Stimulated activated naive CD8-positive, alpha-beta T cell treated with anti-CD3 and anti-CD28 coated beads, Interleukin-15, Interleukin-2, amounts not matched to agents 100 ng/mL and 50 ng/mL, for 24 hours (primary cell): Measurements from ENCODE around the gene CNTNAP4.

Source experiments
- H3K27ac Mint-ChIP-seq: one replicate; pipeline ENCODE4 v1.8.0; 2021; ENCODE audit warnings: mild to moderate bottlenecking, mixed read lengths
- H3K27me3 Mint-ChIP-seq: one replicate; pipeline ENCODE4 v1.8.0; 2021; ENCODE audit warnings: mixed read lengths
- H3K36me3 Mint-ChIP-seq: one replicate; pipeline ENCODE4 v1.8.0; 2021; ENCODE audit warnings: low read depth, mixed read lengths
- H3K4me1 Mint-ChIP-seq: one replicate; pipeline ENCODE4 v1.8.0; 2021; ENCODE audit warnings: low read depth, mixed read lengths
- H3K4me3 Mint-ChIP-seq: one replicate; pipeline ENCODE4 v1.8.0; 2021; ENCODE audit warnings: mild to moderate bottlenecking, mixed read lengths
- H3K9me3 Mint-ChIP-seq: one replicate; pipeline ENCODE4 v1.8.0; 2021; ENCODE audit warnings: mixed read lengths

CNTNAP4 gene

GRCh38 chr16:76466871-76467270, 189.7 kb downstream of the CNTNAP4 start:
- no peak overlapping the region for H3K4me3 Mint-ChIP-seq
- H3K9me3 Mint-ChIP-seq: peaks cover 8% of the 10 kb centered on the region
- no peaks in the 10 kb centered on the region for H3K36me3 Mint-ChIP-seq
- H3K27ac Mint-ChIP-seq: no peak overlapping the region
- H3K27me3 Mint-ChIP-seq: no peaks in the 10 kb centered on the region
- no peaks in the 10 kb centered on the region for H3K4me1 Mint-ChIP-seq

- H3K9me3 Mint-ChIP-seq: peaks cover 8% of the 10 kb centered on the region
- no peak overlapping the region for H3K4me3 Mint-ChIP-seq
- H3K27ac Mint-ChIP-seq: no peak overlapping the region
- H3K36me3 Mint-ChIP-seq: no peaks in the 10 kb centered on the region
- no peaks in the 10 kb centered on the region for H3K27me3 Mint-ChIP-seq
- H3K4me1 Mint-ChIP-seq: no peaks in the 10 kb centered on the region
Observed at GRCh38 chr16:76474048-76474447, 196.8 kb downstream of the CNTNAP4 start.

- Mint-ChIP-seq H3K36me3 (no peaks in the 10 kb centered on the region), H3K27me3 (no peaks in the 10 kb centered on the region), H3K9me3 (peaks cover 4% of the 10 kb centered on the region), H3K4me1 (no peaks in the 10 kb centered on the region), H3K4me3 (no peak overlapping the region), H3K27ac (no peak overlapping the region)
Observed at GRCh38 chr16:76478105-76478504, 200.9 kb downstream of the CNTNAP4 start.

- Mint-ChIP-seq H3K36me3 (no peaks in the 10 kb centered on the region), H3K27me3 (no peaks in the 10 kb centered on the region), H3K4me1 (no peaks in the 10 kb centered on the region), H3K9me3 (peaks cover 4% of the 10 kb centered on the region), H3K4me3 (no peak overlapping the region), H3K27ac (no peak overlapping the region)
Observed at GRCh38 chr16:76483307-76483909, 206.2 kb downstream of the CNTNAP4 start.

GRCh38 chr16:76484020-76484419, 206.8 kb downstream of the CNTNAP4 start:
- no peaks in the 10 kb centered on the region for H3K4me1 Mint-ChIP-seq
- no peaks in the 10 kb centered on the region for H3K36me3 Mint-ChIP-seq
- no peak overlapping the region for H3K27ac Mint-ChIP-seq
- peaks cover 4% of the 10 kb centered on the region for H3K9me3 Mint-ChIP-seq
- H3K4me3 Mint-ChIP-seq: no peak overlapping the region
- H3K27me3 Mint-ChIP-seq: no peaks in the 10 kb centered on the region

- H3K36me3 Mint-ChIP-seq: no peaks in the 10 kb centered on the region
- H3K27me3 Mint-ChIP-seq: no peaks in the 10 kb centered on the region
- H3K4me1 Mint-ChIP-seq: no peaks in the 10 kb centered on the region
- no peak overlapping the region for H3K27ac Mint-ChIP-seq
- no peaks in the 10 kb centered on the region for H3K9me3 Mint-ChIP-seq
- no peak overlapping the region for H3K4me3 Mint-ChIP-seq
Observed at GRCh38 chr16:76486740-76487139, 209.5 kb downstream of the CNTNAP4 start.

- H3K9me3 Mint-ChIP-seq: no peaks in the 10 kb centered on the region
Observed at GRCh38 chr16:76487411-76488064, 210.3 kb downstream of the CNTNAP4 start.

GRCh38 chr16:76488065-76488417, 210.8 kb downstream of the CNTNAP4 start:
- H3K27me3 Mint-ChIP-seq: no peaks in the 10 kb centered on the region
- peaks cover 3% of the 10 kb centered on the region for H3K9me3 Mint-ChIP-seq
- no peak overlapping the region for H3K27ac Mint-ChIP-seq
- no peaks in the 10 kb centered on the region for H3K36me3 Mint-ChIP-seq
- no peak overlapping the region for H3K4me3 Mint-ChIP-seq
- no peaks in the 10 kb centered on the region for H3K4me1 Mint-ChIP-seq

More at GRCh38 chr16:76487411-76488064, 210.3 kb downstream of the CNTNAP4 start:
- Mint-ChIP-seq H3K36me3 (no peaks in the 10 kb centered on the region), H3K4me1 (no peaks in the 10 kb centered on the region), H3K27me3 (no peaks in the 10 kb centered on the region), H3K27ac (no peak overlapping the region), H3K4me3 (no peak overlapping the region)

GRCh38 chr16:76490036-76490639, 212.9 kb downstream of the CNTNAP4 start:
- Mint-ChIP-seq H3K4me1 (no peaks in the 10 kb centered on the region), H3K27ac (no peak overlapping the region), H3K27me3 (no peaks in the 10 kb centered on the region), H3K4me3 (no peak overlapping the region), H3K36me3 (no peaks in the 10 kb centered on the region), H3K9me3 (peaks cover 4% of the 10 kb centered on the region)

GRCh38 chr16:76500006-76500405, 222.8 kb downstream of the CNTNAP4 start:
- H3K27ac Mint-ChIP-seq: no peak overlapping the region
- H3K4me3 Mint-ChIP-seq: no peak overlapping the region
- peaks cover 9% of the 10 kb centered on the region for H3K9me3 Mint-ChIP-seq
- H3K36me3 Mint-ChIP-seq: no peaks in the 10 kb centered on the region
- H3K4me1 Mint-ChIP-seq: no peaks in the 10 kb centered on the region
- H3K27me3 Mint-ChIP-seq: no peaks in the 10 kb centered on the region

GRCh38 chr16:76502063-76502462, 224.9 kb downstream of the CNTNAP4 start:
- Mint-ChIP-seq H3K36me3 (no peaks in the 10 kb centered on the region), H3K27ac (no peak overlapping the region), H3K4me3 (no peak overlapping the region), H3K27me3 (no peaks in the 10 kb centered on the region), H3K9me3 (peaks cover 9% of the 10 kb centered on the region), H3K4me1 (no peaks in the 10 kb centered on the region)

- no peak overlapping the region for H3K27ac Mint-ChIP-seq
- no peak overlapping the region for H3K4me3 Mint-ChIP-seq
- H3K27me3 Mint-ChIP-seq: no peaks in the 10 kb centered on the region
- H3K36me3 Mint-ChIP-seq: no peaks in the 10 kb centered on the region
- H3K4me1 Mint-ChIP-seq: no peaks in the 10 kb centered on the region
- H3K9me3 Mint-ChIP-seq: peaks cover 9% of the 10 kb centered on the region
Observed at GRCh38 chr16:76502555-76502954, 225.4 kb downstream of the CNTNAP4 start.

- Mint-ChIP-seq H3K4me1 (no peaks in the 10 kb centered on the region), H3K4me3 (no peak overlapping the region), H3K36me3 (no peaks in the 10 kb centered on the region), H3K27me3 (no peaks in the 10 kb centered on the region), H3K27ac (no peak overlapping the region), H3K9me3 (peaks cover 9% of the 10 kb centered on the region)
Observed at GRCh38 chr16:76503091-76503490, 225.9 kb downstream of the CNTNAP4 start.

GRCh38 chr16:76511203-76511602, 234.0 kb downstream of the CNTNAP4 start:
- Mint-ChIP-seq H3K9me3 (peaks cover 8% of the 10 kb centered on the region), H3K4me3 (no peak overlapping the region), H3K27me3 (no peaks in the 10 kb centered on the region), H3K36me3 (no peaks in the 10 kb centered on the region), H3K4me1 (no peaks in the 10 kb centered on the region), H3K27ac (no peak overlapping the region)

- H3K27ac Mint-ChIP-seq: no peak overlapping the region
- no peaks in the 10 kb centered on the region for H3K4me1 Mint-ChIP-seq
- H3K36me3 Mint-ChIP-seq: no peaks in the 10 kb centered on the region
- H3K27me3 Mint-ChIP-seq: no peaks in the 10 kb centered on the region
- peaks cover 3% of the 10 kb centered on the region for H3K9me3 Mint-ChIP-seq
- H3K4me3 Mint-ChIP-seq: no peak overlapping the region
Observed at GRCh38 chr16:76518781-76519180, 241.6 kb downstream of the CNTNAP4 start.

- H3K9me3 Mint-ChIP-seq: no peaks in the 10 kb centered on the region
Observed at GRCh38 chr16:76524356-76524755, 247.2 kb downstream of the CNTNAP4 start.

More at GRCh38 chr16:76524356-76524755, 247.2 kb downstream of the CNTNAP4 start:
- Mint-ChIP-seq H3K27ac (no peak overlapping the region), H3K27me3 (no peaks in the 10 kb centered on the region), H3K4me3 (no peak overlapping the region), H3K4me1 (no peaks in the 10 kb centered on the region), H3K36me3 (no peaks in the 10 kb centered on the region)
